GM15510 (cell line): ENCODE results near the gene ARHGAP27.

Experiments used
- POLR2A ChIP-seq: IDR thresholded peaks from 3 replicates; pipeline ENCODE4 v1.6.1; 2011; ENCODE audit warnings: borderline replicate concordance; ENCODE audit not compliant: insufficient read length; ENCODE audit errors: extremely low read depth

The ARHGAP27 gene

DNA sequence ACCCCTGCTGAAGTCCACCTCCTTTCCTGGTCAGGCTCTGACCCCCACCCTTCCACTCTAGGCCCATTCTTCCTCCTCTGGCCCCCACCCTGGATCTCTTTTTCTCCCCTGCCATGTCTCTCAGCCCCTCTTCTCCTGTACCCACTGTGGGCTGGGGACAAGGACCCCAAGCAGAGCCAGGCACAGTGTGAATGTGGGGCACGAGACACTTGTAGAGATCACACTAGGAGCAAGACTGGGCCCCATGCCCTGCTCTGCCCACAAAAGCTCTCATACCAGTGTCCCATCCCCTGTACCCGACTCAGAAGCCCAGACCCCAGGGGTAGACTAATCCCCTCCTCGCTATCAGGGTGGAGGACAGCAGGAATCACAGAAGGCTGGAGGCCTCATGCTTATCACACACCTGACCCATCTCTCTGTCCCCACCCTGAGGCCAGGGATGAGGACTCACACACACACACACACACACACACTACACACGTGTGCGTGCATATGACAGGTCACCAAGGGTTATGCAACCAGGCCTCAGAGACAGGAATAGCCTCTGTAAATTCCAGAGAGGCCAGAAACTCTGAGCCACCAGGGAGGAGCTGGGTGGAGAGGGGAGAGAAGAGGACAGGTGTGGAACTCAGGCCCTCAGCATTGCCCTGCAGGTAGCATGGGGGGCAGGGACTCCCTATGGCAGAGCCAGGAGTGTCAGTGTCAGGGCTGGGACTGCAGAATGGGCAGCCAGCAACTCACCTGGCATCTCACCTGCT lies 21.1 kb downstream of the ARHGAP27 start:
- TF ChIP-seq POLR2A = no peak

DNA sequence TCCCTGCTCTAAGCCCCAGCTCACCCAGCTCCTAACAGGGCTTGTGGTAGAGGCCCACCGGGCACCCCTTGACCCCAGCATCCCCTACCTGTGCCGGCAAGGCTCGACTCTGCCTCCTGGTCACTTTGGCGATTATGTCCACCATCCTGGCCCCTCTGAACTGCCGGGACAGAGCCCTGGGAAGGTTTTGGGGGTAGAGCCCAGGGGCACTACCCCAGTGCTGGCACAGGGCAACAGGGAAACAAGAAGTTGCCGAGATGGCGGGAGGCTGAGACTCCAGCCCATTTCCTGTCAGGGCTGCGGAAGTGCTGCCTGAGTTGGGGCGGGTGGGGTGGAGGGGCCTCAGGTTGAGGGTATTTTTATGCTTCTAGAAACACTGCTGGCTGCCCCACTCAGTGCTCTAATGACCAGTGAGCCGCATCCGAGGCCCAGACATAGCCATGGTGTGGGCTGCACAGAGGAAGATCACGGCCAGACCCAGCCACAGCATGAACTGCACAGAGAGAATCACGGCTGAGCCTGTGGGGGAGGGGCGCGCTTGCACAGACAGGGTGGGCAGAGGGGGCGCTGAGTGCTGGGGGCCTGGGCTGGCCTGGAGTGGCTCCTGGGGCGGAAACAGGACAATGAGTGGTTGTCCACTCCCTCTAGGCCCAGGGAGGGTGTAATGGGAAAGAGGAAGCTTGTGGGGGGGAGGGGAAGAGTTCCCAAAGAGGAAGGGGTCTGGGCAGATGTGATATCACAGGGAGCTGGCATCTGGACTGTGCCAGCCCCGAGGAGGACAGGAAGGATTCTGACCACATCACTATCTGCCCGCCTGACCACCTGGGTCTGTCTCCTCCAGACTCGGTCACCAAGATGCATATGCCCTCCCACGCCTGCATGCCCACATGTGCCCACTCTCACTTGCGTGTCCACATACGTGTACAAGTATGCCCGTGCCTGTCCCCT lies 22.3 kb downstream of the ARHGAP27 start:
- TF ChIP-seq POLR2A = peak; percentile 66

DNA sequence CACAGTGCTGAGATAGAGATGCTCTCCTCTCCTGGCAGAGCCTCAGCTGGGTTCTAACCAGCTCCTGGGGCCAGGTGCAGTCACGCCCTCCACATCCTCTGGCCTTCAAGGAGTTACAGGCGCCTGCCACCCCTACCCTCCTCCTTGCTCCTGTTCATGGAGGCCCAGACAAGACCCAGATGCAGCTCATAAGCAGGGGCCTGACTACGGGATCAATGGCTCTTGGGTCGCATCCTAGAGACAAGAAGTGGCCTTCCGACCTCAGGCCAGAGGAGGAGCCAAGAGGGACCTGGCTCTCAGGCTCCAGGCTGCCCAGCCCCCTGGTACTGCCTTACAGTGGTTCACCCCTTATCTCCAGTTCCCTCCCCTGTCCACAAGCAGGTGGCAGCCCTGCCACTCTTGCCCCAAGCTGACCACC lies 23.0 kb downstream of the ARHGAP27 start:
- no peak for TF ChIP-seq POLR2A

DNA sequence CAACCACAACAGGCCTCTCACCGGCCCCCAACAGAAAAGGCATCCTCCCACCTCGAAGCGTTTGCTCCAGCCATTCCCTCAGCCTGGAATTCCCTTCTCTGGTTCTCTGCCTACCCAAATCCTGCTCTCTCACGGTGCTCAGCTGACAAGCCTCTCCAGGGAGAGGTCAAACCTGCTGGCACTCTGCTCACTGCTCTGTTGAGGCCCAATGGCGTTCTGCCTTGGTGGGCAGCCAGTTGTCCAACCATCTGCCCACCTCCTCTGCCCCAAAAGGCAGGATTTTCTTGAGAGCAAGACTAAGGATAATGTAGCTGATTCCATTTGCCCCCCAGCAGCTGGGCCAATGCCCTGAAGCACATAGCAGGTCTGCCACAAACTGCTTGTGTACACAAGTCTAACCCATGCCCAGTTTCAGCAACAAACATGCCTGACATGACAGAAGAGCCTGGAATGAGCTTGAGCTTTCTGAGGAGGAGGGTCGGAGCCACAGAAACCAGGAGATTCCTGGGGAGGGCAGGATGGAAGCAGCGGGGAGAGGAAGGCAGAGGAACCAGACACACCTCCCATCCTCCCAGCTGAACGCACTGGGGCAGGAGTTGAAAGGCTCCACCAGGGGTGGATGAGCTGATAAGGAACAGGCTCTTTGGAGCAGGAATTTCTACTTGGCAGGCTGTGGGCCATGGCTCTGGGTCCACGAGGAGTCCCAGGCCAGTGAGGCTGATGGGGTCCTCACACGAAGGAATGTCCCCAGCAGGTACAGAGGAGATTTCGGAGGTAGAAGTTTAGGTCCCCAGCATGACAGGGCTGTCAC lies 23.9 kb downstream of the ARHGAP27 start:
- TF ChIP-seq POLR2A = no peak

DNA sequence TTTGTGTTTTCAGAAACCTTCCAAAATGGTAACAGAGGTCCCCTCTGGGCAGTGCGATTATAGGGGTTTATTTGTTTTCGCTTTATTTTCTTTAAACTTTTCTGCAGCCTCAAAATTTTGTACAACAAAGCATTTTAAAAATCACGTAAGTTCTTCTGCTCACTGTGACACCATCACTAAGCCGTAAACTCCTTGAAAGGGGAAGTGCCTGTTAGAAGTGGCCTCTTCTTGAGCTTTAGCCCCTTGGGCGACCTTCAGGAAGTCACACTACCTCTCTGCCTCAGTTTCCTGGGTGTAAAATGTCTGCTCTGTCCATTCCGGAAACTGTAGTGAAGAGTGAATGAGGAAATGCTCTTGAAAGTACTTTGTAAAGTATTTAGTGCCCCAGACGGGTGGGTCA lies 26.6 kb downstream of the ARHGAP27 start:
- no peak for TF ChIP-seq POLR2A

DNA sequence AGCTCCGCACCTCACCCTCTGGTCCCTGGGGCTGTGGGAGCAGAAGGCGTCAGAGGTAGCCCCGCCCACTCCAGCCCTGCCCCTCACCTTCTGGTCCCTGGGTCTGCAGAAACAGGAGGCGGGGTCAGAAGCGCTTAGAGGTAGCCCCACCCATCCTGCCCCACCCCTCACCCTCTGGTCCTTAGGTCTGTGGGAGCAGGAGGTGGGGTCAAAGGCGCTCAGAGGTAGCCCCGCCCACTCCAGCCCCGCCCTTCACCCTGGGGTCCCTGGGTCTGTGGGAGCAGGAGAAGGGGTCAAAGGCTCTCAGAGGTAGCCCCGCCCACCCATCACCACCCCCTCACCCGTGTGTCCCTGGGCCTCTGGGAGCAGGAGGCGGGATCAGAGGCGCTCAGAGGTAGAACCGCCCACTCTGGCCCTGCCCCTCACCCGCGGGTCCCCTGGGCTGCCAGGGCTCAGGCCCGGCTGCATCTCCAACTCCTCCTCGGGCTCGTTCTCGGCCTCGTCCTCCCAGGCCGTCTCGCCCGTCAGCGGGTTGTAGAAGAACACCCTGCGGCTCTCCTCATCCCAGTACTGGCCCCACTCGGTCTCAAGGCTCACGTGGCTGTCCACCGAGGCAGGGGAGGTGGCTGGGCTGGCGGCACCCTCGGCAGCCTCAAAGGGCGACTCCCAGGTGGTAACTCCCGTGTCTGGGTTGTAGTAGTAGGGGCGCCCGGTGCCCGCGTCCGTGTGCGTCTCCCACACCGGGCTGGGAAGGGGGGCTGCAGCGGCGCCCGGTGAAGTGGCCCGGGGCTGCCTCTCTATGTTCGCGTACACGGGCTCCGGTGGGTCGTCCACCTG lies 27.2 kb downstream of the ARHGAP27 start:
- no peak for TF ChIP-seq POLR2A

DNA sequence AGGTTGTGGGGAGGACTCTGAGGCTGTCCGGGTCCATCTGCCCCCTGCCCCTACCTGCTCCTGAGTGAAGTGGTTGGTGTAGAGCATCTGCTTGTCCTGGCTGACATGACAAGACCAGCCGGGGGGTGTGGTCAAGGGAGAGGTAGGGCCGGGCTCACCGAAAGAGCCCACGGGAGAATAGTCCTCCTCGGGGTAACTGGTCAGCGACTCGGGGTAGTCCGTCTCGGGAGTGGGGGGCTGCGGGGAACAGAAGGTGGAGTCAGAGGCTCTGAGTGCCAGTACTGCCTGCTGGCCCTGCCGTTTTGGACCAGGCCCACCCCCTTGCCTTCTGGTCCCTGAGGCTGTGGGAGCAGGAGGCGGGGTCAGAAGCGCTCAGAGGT lies 27.8 kb downstream of the ARHGAP27 start:
- no peak for TF ChIP-seq POLR2A

DNA sequence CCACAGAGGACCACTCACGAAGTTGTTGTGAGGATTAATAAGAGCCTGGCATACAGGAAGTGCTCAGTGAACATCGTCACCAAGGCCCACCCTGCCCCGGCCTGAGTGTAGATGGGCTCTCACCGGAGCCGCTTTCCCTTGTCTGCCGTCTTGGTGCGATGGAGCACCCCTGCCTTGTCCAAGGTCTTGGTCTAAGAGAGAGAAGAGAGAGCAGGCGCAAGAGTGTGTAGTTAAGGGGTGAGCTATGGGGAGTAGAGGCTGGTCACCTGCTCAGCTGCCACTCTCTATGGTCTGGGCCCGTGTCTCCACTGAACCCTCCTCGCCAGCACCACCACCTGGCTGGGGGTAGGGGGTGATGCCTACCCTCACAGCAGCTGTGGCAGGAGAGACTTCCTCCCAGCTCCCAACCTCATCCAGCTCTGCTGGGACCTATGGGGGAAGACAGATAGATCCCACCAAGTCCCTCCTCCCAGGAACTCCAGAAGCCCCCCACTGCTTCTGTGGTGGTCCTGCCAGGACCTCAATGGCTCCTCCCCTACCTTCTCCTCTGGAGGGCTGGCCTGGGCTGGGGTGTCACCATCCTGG lies 28.7 kb downstream of the ARHGAP27 start:
- TF ChIP-seq POLR2A = no peak

DNA sequence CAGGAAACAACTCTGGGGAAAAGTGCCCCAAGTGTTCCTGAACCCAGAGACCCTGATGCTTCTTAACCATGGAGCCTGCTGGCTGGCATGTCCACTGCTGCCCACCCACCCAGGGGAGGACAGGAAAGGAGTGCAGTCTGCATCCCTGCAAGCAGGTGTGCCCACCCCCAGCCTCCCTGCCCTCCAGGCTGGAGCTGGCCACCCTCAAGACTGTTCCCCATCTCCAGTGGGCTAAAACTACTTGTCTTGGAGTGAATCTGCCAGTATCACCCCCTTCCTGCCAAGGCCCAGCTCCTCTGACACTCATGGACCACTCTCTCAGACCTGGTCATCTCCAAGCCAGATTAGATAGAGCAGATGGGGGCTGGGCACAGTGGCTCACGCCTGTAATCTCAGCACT lies 29.8 kb downstream of the ARHGAP27 start:
- TF ChIP-seq POLR2A = no peak

DNA sequence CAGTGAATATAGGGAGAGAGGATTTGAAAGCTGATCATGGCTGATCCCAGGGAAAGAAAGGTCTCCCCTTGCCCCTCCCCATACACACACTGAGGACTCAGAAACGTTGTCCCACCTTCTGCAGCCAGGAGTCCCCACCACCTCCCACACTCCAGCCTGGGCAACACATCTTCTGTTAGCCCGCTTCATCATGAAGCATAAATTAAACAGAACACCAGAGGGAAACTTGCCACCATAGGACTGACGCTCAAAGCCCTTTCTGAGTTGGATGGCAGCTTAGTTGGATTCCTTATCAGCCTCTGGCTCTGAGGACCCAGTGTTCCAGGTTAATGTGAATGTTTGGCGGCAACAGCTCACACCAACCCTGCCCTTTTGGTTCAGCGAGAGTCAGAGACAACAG lies 33.9 kb downstream of the ARHGAP27 start:
- TF ChIP-seq POLR2A = no peak

DNA sequence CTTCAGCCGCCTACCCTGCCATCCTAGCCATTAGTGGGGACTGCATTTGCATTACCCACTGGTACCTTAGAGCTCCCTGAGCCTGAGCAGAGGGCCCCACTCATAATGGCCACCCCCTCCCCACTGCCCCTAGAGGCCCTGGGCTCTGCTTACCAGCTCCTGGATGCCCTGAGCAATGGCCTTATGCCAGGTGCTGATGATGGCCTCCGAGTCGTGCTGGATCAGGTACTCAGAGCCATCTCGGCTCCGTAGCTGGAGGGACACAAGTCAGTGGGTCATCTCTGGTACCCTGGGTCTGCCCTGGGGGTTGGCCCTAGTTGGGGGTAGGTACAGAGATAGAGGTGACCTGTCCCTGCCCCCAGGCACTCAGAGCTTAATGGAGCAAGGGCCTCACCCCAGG lies 34.9 kb downstream of the ARHGAP27 start:
- no peak for TF ChIP-seq POLR2A

DNA sequence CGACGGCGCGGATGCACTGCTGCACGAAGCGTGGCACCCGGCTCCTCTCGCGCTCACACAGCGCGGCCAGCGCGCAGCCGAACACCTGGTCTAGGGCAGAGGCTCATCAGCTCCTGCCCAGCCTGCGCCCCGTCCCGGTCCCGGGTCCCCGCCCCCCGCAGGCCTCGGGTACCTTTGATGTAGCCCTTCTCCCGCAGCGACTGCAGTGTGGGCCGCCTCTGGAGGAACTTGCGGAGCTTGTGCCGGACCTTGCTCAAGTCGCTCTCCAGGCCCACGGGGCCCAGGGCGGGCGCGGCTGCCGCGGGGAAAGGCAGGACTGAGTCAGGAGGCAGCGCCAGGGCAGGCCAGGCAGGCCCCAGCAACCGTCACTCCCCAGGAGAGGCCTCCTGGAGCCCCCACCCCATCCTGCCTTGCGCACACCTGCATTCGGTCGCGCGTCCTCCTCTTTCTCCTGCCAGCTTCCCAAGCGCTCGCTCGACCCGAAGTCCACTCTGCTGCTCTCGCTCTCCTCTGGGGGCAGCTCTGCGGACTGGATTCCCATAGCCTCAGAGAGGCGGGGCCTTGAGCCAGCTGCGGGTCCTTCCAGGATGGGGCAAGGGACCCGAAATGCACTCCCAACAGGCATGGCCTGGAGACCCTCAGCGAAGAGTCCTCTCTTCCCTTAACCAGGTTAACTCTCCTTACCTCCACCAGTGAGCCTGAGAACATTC lies 36.0 kb downstream of the ARHGAP27 start:
- TF ChIP-seq POLR2A = no peak

DNA sequence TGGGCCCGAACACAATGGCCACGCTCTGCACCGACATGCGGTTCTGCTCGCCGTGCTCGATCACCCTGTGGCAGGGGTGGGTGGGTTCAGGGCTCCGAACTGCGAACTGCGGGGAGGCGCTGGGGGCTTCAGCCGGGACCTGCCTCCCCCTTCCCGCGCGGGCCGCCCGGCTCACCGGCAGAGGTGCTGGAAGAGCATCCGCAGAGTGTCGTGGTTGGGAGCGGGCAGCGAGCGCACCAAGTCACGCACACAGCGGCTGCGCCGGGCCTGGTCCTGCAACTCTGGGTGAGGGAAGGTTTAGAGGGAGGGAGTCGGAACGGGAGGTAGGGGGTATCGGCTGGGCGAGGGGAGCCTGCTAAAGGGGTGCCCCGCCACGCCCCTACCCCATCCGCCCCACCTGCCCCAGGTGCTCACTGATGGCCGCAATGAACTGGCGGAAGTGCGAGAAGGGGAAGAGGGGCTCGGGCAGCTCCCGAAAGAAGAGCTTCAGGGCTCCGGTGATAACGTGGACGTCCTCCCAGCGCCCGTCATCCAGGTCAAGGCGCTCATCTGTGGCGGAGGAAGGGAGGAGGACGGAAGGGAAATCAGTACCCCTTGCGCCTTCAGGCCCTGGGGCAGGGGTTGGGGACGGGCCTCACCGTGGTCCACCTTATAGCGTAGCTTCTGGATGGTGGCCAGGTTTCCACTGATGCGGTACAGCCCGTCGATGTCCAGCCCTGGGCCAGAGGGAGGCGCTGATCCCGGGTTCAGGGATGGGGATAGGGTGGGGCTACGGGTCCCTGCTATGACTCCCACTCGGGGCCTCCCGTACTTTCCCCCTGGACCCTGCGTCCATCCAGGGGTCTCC lies 36.9 kb downstream of the ARHGAP27 start:
- no peak for TF ChIP-seq POLR2A
